Left hindlimb (tissue), 1 donor: ENCODE data around the gene DCDC1.

Experiments
- DNase-seq: peaks from one replicate; pipeline ENCODE4 v3.0.0-alpha.2; 2018

DCDC1 gene

GRCh38 chr11:30893318-30893717 is 476.2 kb downstream of the DCDC1 start:
- DNase-seq, result no peak

GRCh38 chr11:30889143-30889794 is 480.3 kb downstream of the DCDC1 start:
- no peak for DNase-seq

- DNase-seq, result no peak
Observed at GRCh38 chr11:30879322-30880005, 490.1 kb downstream of the DCDC1 start.

- DNase-seq, result no peak
Observed at GRCh38 chr11:30878400-30878799, 491.1 kb downstream of the DCDC1 start.

- no peak for DNase-seq
Observed at GRCh38 chr11:30876663-30877396, 492.7 kb downstream of the DCDC1 start.

GRCh38 chr11:30876228-30876627 is 493.3 kb downstream of the DCDC1 start:
- DNase-seq, result no peak

GRCh38 chr11:30875806-30876205 is 493.7 kb downstream of the DCDC1 start:
- DNase-seq, result no peak

- DNase-seq, result no peak
Observed at GRCh38 chr11:30873924-30874610, 495.5 kb downstream of the DCDC1 start.

GRCh38 chr11:30868626-30869081 is 500.9 kb downstream of the DCDC1 start:
- DNase-seq, result no peak

GRCh38 chr11:30863209-30863608 is 506.3 kb downstream of the DCDC1 start:
- DNase-seq, result no peak

GRCh38 chr11:30861531-30861930 is 508.0 kb downstream of the DCDC1 start:
- no peak for DNase-seq

GRCh38 chr11:30861064-30861463 is 508.5 kb downstream of the DCDC1 start:
- no peak for DNase-seq

- no peak for DNase-seq
Observed at GRCh38 chr11:30860146-30860545, 509.4 kb downstream of the DCDC1 start.

- peak; percentile 60 for DNase-seq
Observed at GRCh38 chr11:30859669-30860068, 509.9 kb downstream of the DCDC1 start.

- DNase-seq, result no peak
Observed at GRCh38 chr11:30855383-30856006, 514.0 kb downstream of the DCDC1 start.

- DNase-seq, result no peak
Observed at GRCh38 chr11:30853439-30853838, 516.1 kb downstream of the DCDC1 start.

GRCh38 chr11:30852645-30853044 is 516.9 kb downstream of the DCDC1 start:
- no peak for DNase-seq

- DNase-seq, result no peak
Observed at GRCh38 chr11:30852091-30852490, 517.4 kb downstream of the DCDC1 start.

- DNase-seq, result no peak
Observed at GRCh38 chr11:30837252-30837651, 532.3 kb downstream of the DCDC1 start.

- no peak for DNase-seq
Observed at GRCh38 chr11:30832831-30833230, 536.7 kb downstream of the DCDC1 start.

- no peak for DNase-seq
Observed at GRCh38 chr11:30830681-30831080, 538.9 kb downstream of the DCDC1 start.

GRCh38 chr11:30826911-30827310 is 542.6 kb downstream of the DCDC1 start:
- no peak for DNase-seq

GRCh38 chr11:30825723-30826122 is 543.8 kb downstream of the DCDC1 start:
- DNase-seq, result no peak
